Neural progenitor cell (in vitro differentiated cells): ENCODE data around the gene OTUD3. TPM values are rescaled to one million over a fixed set of nuclear protein-coding genes. Genes with fewer than 3 reads are reported as not detected.

Experiments used
- DNase-seq: peaks from one replicate; pipeline ENCODE4 v3.0.0-alpha.2; 2016; ENCODE audit warnings: low spot score
- H2AFZ ChIP-seq: fragments of 200-600 bp; sonication (generic); replicated peaks from 2 replicates; pipeline ENCODE4 v1.6.1; 2016; ENCODE audit warnings: antibody characterized with exemption
- H3F3A ChIP-seq: fragments of 200-600 bp; sonication (generic); 2 replicates; pipeline ENCODE4 v1.6.1; 2016; ENCODE audit warnings: antibody characterized with exemption, low read depth
- H3K27ac ChIP-seq: fragments of 200-600 bp; sonication (generic); 2 replicates; pipeline ENCODE4 v1.5.1; 2016; ENCODE audit warnings: mild to moderate bottlenecking
- H3K27me3 ChIP-seq: fragments of 200-600 bp; sonication (generic); 2 replicates; pipeline ENCODE4 v1.6.1; 2016; ENCODE audit warnings: mild to moderate bottlenecking, moderate library complexity
- H3K36me3 ChIP-seq: fragments of 200-600 bp; sonication (generic); 2 replicates; pipeline ENCODE4 v1.5.1; 2016
- H3K4me1 ChIP-seq: fragments of 200-600 bp; sonication (generic); 2 replicates; pipeline ENCODE4 v1.6.1; 2016; ENCODE audit warnings: mixed run types
- H3K4me2 ChIP-seq: fragments of 200-600 bp; sonication (generic); 2 replicates; pipeline ENCODE4 v1.6.1; 2016
- H3K4me3 ChIP-seq: fragments of 200-600 bp; sonication (generic); 2 replicates; pipeline ENCODE4 v1.5.1; 2016
- H3K79me2 ChIP-seq: fragments of 200-600 bp; sonication (generic); 2 replicates; pipeline ENCODE4 v1.6.1; 2016; ENCODE audit warnings: low read depth
- H3K9ac ChIP-seq: fragments of 200-600 bp; sonication (generic); 2 replicates; pipeline ENCODE4 v1.6.1; 2016
- H3K9me3 ChIP-seq: fragments of 200-600 bp; sonication (generic); 2 replicates; pipeline ENCODE4 v1.5.1; 2016; ENCODE audit warnings: low read depth
- H4K20me1 ChIP-seq: fragments of 200-600 bp; sonication (generic); 2 replicates; pipeline ENCODE4 v1.6.1; 2016; ENCODE audit warnings: low read depth
- H3K27ac Mint-ChIP-seq: 3 replicates; pipeline ENCODE4 v1.8.0; 2021; ENCODE audit warnings: mixed read lengths
- H3K27me3 Mint-ChIP-seq: 2 replicates; pipeline ENCODE4 v1.8.0; 2022; ENCODE audit warnings: low read depth, mild to moderate bottlenecking, inconsistent platforms, moderate library complexity, mixed read lengths; ENCODE audit not compliant: insufficient read depth
- H3K36me3 Mint-ChIP-seq: 3 replicates; pipeline ENCODE4 v1.8.0; 2021; ENCODE audit warnings: mixed read lengths
- H3K4me1 Mint-ChIP-seq: 3 replicates; pipeline ENCODE4 v1.8.0; 2021; ENCODE audit warnings: mixed read lengths
- H3K4me3 Mint-ChIP-seq: 3 replicates; pipeline ENCODE4 v1.8.0; 2021; ENCODE audit warnings: mild to moderate bottlenecking, moderate library complexity, mixed read lengths
- H3K9me3 Mint-ChIP-seq: 3 replicates; pipeline ENCODE4 v1.8.0; 2020; ENCODE audit warnings: mixed read lengths
- CTCF ChIP-seq: fragments of 200-600 bp; sonication (generic); IDR thresholded peaks from 2 replicates; pipeline ENCODE4 v1.5.1; 2017; ENCODE audit warnings: antibody characterized with exemption, mild to moderate bottlenecking
- EZH2 ChIP-seq: fragments of 200-600 bp; sonication (generic); IDR thresholded peaks from 2 replicates; pipeline ENCODE4 v1.6.1; 2017; ENCODE audit warnings: antibody characterized with exemption, mild to moderate bottlenecking, moderate library complexity
- EZH2phosphoT487 ChIP-seq: fragments of 200-600 bp; sonication (generic); IDR thresholded peaks from 2 replicates; pipeline ENCODE4 v1.6.1; 2017; ENCODE audit warnings: antibody characterized with exemption
- total RNA-seq: library from RNA; depleted of rRNA; stranded (reverse); fragments of >200 nt; gene quantifications from 2 replicates; pipeline ENCODE4 v1.2.3, GENCODE V29; 2015; ENCODE audit warnings: low replicate concordance

Gene OTUD3
- total RNA-seq, 1 donor from 2014 or later: 28.6 TPM

GRCh38 chr1:19877821-19878636 lies 4.2 kb upstream of the OTUD3 start:
- H3K4me1 Mint-ChIP-seq: peaks cover 12% of the 10 kb centered on the region
- peaks cover 3% of the 10 kb centered on the region for H3K27me3 Mint-ChIP-seq
- no peaks in the 10 kb centered on the region for H3K9me3 ChIP-seq
- peak overlapping the region; percentile 69 for H2AFZ ChIP-seq
- H3K4me1 ChIP-seq: no peaks in the 10 kb centered on the region
- TF ChIP-seq EZH2: no peak
- no peak for TF ChIP-seq CTCF
- no peak for TF ChIP-seq EZH2phosphoT487
- DNase-seq: peak; percentile 28
- H4K20me1 ChIP-seq: peaks cover 4% of the 10 kb centered on the region
- H3F3A ChIP-seq: peaks cover 5% of the 10 kb centered on the region
- H3K27ac Mint-ChIP-seq: no peak overlapping the region
- no peaks in the 10 kb centered on the region for H3K27me3 ChIP-seq
- no peak overlapping the region for H3K27ac ChIP-seq
- peaks cover 6% of the 10 kb centered on the region for H3K79me2 ChIP-seq
- H3K9me3 Mint-ChIP-seq: peaks cover 2% of the 10 kb centered on the region
- no peaks in the 10 kb centered on the region for H3K36me3 ChIP-seq
- no peak overlapping the region for H3K4me3 Mint-ChIP-seq
- no peak overlapping the region for H3K4me3 ChIP-seq
- H3K36me3 Mint-ChIP-seq: no peaks in the 10 kb centered on the region
- no peak overlapping the region for H3K4me2 ChIP-seq
- no peak overlapping the region for H3K9ac ChIP-seq

- no peak overlapping the region for H3K27ac Mint-ChIP-seq
- H3K79me2 ChIP-seq: peaks cover 12% of the 10 kb centered on the region
- no peak overlapping the region for H3K4me3 ChIP-seq
- no peak for DNase-seq
- peaks cover 2% of the 10 kb centered on the region for H3K9me3 Mint-ChIP-seq
- H3K27ac ChIP-seq: no peak overlapping the region
- H3K4me3 Mint-ChIP-seq: no peak overlapping the region
- H2AFZ ChIP-seq: peak overlapping the region; percentile 69
- H3K9ac ChIP-seq: no peak overlapping the region
- H3K27me3 ChIP-seq: no peaks in the 10 kb centered on the region
- peaks cover 17% of the 10 kb centered on the region for H3K4me1 Mint-ChIP-seq
- no peaks in the 10 kb centered on the region for H3K36me3 Mint-ChIP-seq
- peaks cover 3% of the 10 kb centered on the region for H3K27me3 Mint-ChIP-seq
- TF ChIP-seq EZH2 (no peak), EZH2phosphoT487 (no peak), CTCF (no peak)
- H3F3A ChIP-seq: peaks cover 5% of the 10 kb centered on the region
- peaks cover 9% of the 10 kb centered on the region for H4K20me1 ChIP-seq
- H3K36me3 ChIP-seq: no peaks in the 10 kb centered on the region
- H3K9me3 ChIP-seq: no peaks in the 10 kb centered on the region
- H3K4me1 ChIP-seq: peaks cover 4% of the 10 kb centered on the region
- no peak overlapping the region for H3K4me2 ChIP-seq
Measured at GRCh38 chr1:19878637-19878985, 3.6 kb upstream of the OTUD3 start.

GRCh38 chr1:19879227-19879626 lies 3.0 kb upstream of the OTUD3 start:
- Histone ChIP-seq H3K4me1 (peaks cover 7% of the 10 kb centered on the region), H3K27ac (no peak overlapping the region), H3K4me2 (no peak overlapping the region), H4K20me1 (peaks cover 16% of the 10 kb centered on the region), H3K79me2 (peaks cover 18% of the 10 kb centered on the region), H3K9me3 (no peaks in the 10 kb centered on the region), H2AFZ (no peak overlapping the region), H3K9ac (no peak overlapping the region), H3K27me3 (no peaks in the 10 kb centered on the region), H3F3A (peaks cover 5% of the 10 kb centered on the region), H3K4me3 (no peak overlapping the region), H3K36me3 (no peaks in the 10 kb centered on the region)
- Mint-ChIP-seq H3K9me3 (no peaks in the 10 kb centered on the region), H3K36me3 (no peaks in the 10 kb centered on the region), H3K4me1 (peaks cover 24% of the 10 kb centered on the region), H3K27me3 (peaks cover 3% of the 10 kb centered on the region), H3K4me3 (no peak overlapping the region), H3K27ac (no peak overlapping the region)
- TF ChIP-seq EZH2 (no peak), CTCF (no peak), EZH2phosphoT487 (no peak)
- DNase-seq: no peak
